Right hindlimb (tissue), 1 donor: ENCODE data around the gene SLC7A7.
"Not testable (repeated sequence)": the region's sequence is repeated elsewhere in the genome, so short reads cannot be mapped to it uniquely, and the experiment has no call there.

Experiments used
- DNase-seq: peaks from one replicate; pipeline ENCODE4 v3.0.0-alpha.2; 2018

The SLC7A7 gene

DNA sequence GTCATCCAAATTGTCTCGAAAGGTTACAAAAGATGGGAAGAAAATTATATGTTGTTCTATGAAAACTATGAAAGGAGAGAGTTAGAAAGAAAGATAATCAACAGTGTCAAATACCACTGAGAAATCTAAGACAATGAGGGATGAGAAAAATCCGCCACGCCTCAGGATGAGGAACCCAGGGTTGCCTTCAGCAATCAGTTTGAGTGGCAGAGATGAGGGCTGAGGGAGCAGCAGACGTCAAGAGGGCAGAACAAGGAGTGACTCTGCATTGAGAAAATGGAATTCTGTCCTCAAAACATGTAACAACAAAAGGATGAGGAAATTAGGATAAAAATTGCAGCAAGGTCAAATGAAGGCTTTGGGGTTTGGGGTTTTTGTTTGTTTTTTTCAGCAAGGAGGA is 67.0 kb downstream of the SLC7A7 start:
- no peak for DNase-seq

GRCh38 chr14:22747769-22748168 is 67.5 kb downstream of the SLC7A7 start:
- DNase-seq = no peak

DNA sequence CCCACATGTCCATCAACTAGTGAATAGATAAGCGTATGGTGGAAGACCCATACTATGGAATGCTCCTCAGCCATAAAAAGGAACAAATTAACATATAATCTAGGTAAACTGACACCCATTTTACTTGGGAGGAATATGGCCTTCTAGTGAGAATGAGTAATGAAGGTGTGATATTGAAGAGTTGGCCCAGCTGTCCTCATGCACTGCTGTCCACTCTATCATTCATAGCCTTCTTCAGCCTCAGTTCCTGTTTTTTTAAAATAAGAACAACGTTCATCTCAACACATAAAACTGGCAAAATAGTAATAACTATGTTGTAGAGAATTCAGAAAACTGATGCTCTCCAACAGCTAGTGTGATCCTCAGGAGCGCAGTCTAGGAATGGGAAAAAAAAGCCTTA is 75.2 kb downstream of the SLC7A7 start:
- DNase-seq = no peak

DNA sequence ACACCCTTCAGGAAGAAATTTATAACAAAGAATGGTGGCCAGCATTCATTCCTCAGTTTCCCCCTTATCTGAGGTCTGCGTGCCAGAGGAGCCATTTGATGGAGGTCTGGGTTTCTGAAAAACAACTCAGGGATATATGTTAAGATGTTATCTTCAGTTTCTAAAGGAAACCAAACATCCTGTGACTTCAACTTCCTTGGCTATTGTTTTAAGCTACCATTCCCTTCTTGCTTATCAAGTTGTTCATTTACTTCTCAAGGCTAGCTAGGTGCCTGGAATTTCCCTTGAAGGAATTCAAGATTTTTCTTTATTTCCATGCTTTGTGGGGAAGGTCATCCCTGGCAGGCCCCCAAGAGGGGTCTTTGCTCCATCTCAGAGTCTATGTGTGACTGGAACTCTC is 75.8 kb downstream of the SLC7A7 start:
- DNase-seq = no peak

- DNase-seq = no peak
These were observed 78.2 kb downstream of the SLC7A7 start for GRCh38 chr14:22737052-22737451.

GRCh38 chr14:22736384-22736783 is 78.9 kb downstream of the SLC7A7 start:
- DNase-seq = not testable (repeated sequence)

- no peak for DNase-seq
These were observed 80.1 kb downstream of the SLC7A7 start for GRCh38 chr14:22735096-22735495.

DNA sequence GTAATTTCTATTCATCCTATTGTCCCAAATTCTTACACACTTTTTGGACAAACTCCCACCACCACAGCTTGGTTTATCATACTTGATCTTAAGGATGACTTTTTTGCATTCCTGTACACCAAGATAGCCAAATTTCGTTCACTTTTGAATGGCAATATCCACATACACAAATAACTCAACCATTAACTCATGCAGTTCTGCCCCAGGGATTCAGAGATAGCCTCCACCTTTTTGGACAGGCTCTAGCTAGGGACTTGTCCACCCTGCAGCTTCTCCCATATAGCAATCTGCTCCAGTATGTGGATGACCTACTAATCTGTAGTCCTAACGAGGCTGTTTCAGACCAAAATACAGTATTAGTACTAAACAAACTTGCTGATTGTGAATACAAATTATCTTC is 81.4 kb downstream of the SLC7A7 start:
- DNase-seq = no peak

DNA sequence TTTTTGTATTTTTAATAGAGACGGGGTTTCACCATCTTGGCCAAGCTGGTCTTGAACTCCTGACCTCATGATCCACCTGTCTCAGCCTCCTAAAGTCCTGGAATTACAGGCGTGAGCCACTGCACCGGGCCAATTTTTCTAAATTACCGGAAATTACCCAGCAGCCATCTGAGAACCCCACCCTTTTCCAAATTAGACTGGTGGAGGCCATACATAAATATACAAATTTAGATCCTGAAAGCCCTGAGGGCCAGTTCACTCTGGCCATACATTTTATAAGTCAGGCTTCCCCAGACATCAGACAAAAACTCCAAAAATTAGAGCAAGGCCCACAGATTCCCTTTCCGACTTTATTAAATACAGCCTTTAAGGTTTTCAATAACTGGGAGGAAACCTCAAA is 83.2 kb downstream of the SLC7A7 start:
- DNase-seq = not testable (repeated sequence)

GRCh38 chr14:22726012-22726411 is 89.2 kb downstream of the SLC7A7 start:
- DNase-seq = no peak

GRCh38 chr14:22725374-22725773 is 89.9 kb downstream of the SLC7A7 start:
- not testable (repeated sequence) for DNase-seq

GRCh38 chr14:22724847-22725246 is 90.4 kb downstream of the SLC7A7 start:
- not testable (repeated sequence) for DNase-seq

DNA sequence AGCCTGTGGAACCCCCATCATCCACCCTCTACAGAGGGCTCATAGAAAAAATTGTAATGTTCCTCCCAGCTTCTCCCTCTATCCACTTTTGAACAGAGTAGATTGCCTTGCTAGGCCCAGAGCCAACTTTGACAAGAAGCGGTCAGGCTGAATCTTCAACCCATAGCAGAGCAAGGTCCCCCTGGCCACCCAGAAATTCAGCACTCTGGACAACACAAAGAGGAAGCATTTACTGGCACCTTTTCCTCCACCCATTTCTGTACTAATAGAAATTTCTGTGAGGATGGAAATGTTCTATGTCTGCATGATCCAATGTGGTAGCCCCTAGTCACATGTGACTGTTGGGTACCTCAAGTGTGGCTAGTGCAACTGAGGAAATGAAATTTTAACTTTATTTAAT is 91.4 kb downstream of the SLC7A7 start:
- DNase-seq = no peak
